Measurements from ENCODE around the gene DMBT1.

Gene DMBT1

DNA sequence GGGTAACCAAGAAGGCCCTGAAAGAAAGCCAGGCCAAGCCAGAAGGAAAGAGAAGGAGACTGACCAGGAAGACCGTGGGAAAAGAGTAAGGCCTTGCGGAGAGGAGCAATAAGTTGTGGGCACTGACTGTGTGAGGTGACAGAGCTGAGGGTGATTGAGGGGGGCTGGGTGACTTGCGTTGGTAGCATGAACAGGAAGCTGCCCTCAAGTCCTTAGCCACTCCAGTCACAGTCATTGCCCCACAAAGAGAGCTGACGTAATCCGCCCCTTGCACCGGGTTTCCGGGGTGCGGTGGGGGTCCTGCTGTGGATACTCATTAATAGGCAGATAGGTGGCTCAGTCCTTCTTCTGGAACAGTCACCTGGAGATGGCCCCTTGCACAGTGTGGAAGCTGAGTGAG, 16.1 kb upstream of the DMBT1 start:
- H3K27ac ChIP-seq, result peak overlapping the region in 3 of 21 experiments; percentile 8 to 63 (median 20)
- no peak overlapping the region for H3K4me3 ChIP-seq

DNA sequence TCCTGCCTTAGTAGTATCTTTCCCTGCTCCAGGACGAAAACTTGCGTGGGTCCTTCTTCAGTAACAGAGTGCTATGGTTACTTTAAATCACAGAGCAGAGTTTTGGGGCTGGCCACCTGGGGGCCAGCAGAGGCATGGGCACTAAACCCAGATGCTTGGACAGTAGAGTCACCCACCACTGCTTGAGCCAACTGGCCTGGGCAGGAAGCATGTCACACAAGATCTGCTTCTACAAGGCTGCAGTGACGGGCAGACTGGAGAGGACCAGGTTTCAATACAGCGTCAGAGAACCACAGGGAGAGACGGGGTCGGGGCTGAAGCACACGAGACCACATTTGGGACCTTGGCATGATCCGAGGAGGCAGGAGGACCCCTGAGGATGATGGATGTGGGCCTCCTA, 14.3 kb upstream of the DMBT1 start:
- Histone ChIP-seq H3K4me3 (no peak overlapping the region), H3K27ac (no peak overlapping the region)

DNA sequence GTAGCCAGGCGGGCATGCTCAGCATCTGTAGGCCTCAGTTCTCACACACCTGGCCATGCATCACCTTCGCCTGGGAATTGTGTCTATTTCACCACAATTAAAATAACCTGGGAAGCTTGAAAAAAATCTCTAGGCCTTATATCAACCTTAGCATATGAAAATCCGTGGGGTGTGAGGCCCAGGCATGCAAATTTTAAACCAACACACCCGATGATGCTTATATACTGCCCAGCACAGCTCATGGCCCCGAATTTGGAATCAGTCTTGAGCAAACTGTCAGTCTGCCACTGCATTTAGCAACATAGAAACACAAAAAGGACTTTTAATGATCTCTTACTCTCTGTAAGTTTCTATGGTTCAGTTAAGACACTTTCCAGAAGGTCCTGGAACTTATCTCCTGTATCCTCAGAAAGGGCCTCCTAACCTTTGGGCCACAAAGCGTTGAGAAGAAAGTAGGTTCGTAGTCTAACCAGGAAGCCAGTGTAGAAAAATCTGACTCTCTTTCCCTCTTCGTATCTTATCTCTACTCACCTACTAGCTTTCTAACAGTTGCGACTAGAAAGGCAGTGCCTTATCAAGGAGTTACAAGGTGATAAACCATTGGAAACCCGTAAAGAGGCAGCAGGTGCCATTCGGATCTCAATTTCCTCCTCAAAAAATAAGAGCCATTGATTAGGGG, 12.0 kb upstream of the DMBT1 start:
- no peak overlapping the region for H3K4me3 ChIP-seq
- H3K27ac ChIP-seq, result no peak overlapping the region

DNA sequence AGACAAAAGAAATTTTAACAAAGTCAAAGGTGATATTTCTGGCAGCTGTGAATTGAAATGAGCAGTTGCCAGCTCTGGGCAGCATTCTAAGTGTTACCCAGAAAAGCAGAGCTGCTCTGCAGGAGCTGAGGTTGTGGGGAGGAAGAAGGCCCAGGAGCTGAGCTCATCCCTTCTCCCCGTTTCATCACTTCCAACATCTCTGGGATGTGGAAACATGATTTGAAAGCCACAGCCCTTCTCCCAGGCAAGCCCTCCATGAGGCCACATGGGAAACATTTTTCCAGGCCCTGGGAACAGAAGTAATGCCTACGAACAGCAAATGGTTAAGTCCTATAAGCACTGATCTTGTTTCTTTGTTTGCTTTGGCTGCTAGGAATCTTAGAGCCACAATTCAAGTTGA, 10.9 kb upstream of the DMBT1 start:
- Histone ChIP-seq H3K27ac (no peak overlapping the region), H3K4me3 (no peak overlapping the region)

DNA sequence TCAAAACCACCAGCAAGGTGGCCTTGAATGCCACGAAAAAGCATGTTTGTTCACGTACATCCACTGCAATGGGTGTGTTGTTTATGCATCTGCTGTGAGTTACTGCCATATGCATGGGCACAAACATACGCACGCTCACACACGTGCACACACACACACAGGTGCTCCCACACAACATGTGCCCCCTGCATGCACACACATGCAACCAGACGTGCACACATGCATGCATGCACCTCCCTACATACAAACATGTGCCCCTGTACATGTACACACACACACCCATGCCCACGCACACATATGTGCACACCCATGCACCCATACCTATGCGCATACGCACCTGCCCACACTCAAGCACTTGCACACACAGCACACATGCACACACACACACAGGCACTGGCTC, 10.1 kb upstream of the DMBT1 start:
- Histone ChIP-seq H3K4me3 (no peak overlapping the region), H3K27ac (no peak overlapping the region)

DNA sequence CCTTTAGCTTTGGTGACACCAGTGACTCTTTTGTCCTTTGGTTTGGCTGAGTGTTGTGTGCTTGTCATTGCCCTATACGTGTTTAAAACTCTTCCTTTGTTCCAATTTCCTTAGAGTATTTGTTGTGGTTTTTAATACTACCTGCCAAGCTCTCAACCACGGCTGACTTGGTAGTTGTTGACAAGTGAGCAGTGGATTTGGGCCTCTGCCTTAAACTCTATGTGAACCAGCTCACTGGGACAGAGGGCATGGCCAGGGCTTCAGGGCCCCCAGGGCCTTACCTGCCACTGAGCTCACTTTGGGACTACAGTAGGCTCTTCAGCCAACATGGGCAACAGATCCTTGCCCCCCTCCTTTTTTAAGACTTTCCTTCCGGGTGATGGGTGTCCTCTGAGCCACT, 9.6 kb upstream of the DMBT1 start:
- no peak overlapping the region for H3K4me3 ChIP-seq
- H3K27ac ChIP-seq, result no peak overlapping the region

DNA sequence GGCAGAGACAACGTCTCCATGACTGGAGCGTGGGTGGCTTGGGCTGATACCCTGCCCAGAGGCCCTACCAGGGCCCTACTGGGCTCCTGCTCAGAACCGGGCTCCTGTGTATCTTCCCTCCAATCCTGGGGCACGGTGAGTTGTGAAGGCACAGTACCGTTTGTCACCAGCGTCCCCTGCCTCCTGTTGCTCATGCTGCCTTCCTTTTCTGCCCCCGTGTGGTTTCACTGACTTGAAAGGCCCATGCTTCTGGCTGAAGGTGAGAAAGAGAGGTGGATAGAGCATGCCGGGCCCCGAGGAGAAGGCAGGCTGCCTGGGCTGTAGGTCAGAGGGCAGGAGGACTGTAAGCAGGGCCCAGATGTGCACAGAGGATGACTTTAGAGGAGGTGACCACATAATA, 9.1 kb upstream of the DMBT1 start:
- Histone ChIP-seq H3K4me3 (no peak overlapping the region), H3K27ac (no peak overlapping the region)

DNA sequence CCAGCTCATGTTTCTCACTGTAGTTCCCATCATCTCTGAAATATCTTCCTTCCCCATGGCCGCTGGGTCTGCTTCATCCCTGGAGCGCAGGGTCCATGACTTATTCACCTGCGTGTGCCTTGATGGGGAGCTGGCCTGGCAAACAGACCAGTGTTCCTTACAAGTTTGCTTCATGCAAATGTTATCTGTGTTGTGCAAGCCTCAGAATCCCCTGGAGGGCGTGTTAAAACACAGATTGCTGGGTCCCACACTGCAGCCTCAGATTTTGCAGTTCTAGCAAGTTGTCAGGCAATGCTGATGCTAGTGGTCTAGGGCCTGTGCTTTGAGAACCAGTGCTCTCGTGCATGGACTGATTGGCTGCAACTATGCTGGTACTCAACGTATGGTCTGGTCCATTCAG, 7.2 kb upstream of the DMBT1 start:
- no peak overlapping the region for H3K27ac ChIP-seq
- H3K4me3 ChIP-seq, result no peak overlapping the region

DNA sequence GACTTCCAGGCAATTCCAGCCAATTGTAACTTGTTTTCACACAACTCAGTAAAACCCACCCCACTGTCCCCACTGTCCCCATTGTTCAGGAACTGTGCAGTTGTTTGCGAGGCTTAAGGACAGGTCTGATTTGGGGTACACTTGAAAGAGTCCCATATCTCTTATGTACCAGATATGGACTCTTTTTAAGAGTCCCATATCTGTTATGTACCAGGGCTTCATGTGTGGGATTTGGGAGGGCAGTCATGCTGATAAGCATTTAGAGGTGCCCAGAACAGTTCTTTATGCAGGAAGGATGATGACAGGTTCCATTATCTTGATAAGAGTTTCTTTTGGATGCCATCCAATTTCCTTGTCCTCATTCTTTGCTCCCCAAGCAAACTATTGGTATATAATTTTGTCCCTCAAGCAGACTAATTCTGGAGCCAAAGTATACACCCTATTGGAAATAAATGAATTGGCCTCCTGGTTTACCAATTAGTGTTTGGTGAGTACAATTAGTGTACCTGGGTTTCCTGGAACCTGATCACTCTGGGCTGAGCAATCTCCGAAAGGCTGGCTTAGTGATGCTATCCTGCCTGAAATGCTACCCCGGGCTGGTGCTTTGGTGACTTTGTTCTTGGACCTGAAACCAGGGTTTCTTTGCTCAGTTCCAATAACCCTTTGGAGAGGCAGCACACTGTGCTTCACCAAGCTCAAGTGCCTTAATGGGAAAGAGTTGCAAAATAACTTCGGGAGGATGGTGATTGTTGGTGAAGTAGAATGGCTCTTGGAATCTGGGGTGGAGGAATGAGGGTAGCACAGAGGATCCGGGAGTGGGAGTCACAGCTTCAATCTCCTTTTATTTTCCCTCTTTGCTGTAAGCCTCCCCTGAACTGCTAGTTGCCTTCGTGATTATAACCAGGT, 6.2 kb upstream of the DMBT1 start:
- Histone ChIP-seq H3K27ac (no peak overlapping the region), H3K4me3 (no peak overlapping the region)

DNA sequence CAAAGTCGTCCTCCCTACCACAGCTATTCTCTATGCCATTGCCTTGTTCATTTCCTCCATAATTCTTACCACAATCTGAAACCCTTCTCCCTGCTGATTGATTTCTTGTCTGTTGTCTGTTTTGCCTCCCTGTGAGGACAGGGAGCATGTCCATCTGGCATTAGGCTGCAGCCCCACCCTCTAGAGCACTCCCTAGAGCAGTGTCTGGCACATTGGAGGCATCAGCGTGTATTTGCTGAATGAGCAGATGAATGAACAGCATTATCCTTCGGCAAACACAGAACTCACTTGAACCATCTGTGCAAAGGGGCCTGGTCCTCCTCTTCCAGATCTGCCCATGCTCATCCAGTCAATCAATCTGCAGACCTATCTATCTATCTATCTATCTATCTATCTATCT, 5.1 kb upstream of the DMBT1 start:
- no peak overlapping the region for H3K4me3 ChIP-seq
- no peak overlapping the region for H3K27ac ChIP-seq

DNA sequence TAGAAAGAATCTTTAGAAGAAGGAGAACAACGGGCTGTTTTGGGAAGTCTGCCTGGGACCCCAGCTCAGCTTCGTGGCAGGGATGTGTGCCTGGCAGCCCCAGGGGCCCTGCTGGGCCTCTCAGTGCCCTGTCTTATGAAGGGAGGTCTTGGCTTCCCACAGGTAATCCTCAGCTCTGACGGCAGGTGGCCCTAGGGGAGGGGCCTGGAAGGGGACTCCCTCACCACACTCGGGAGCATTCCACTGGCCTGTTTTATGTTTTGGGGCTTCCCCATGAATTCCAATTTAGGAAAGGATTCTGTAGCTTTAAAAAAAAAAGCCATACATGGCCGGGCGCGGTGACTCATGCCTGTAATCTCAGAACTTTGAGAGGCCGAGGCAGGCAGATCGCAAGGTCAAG, 3.0 kb upstream of the DMBT1 start:
- Histone ChIP-seq H3K4me3 (no peak overlapping the region), H3K27ac (no peak overlapping the region)

DNA sequence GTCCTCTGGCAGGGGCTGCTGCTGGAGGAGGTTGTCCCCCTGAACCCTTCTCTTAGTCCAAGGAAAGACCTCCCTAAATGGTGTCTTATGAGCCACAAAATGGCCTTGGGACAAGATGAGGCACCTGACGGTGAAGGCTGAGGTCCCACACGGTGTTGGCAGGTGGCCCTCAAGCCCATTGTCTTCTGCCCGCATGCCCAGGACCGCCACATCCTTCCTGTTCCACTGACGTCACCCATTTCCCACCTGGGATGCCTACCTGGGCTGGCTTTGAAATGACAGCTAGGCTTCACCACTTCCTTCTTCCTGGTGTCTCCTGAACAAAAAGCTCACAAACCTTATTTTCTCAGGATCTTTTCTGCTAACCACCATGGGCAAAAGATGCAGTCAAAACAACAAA, 2.1 kb upstream of the DMBT1 start:
- H3K27ac ChIP-seq, result no peak overlapping the region

DNA sequence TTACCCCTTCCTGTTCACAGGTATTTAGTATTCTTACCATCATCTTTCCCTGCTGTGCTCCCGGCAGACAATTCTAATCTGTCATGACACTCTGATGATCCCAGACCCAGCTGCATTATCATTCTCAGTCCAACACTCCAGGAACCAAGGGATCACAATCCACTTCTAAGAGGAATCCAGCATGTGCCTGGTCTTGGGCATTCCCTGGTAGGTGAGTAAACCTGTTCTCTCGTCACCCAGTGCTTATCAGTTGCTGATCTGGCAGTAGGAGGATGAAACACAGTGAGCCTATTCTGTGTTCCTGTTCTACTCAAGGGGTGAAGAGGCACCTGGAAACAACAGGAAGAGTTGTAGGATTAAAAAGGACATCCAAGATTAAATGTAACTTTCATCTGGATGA, 1.3 kb upstream of the DMBT1 start:
- Histone ChIP-seq H3K4me3 (no peak overlapping the region), H3K27ac (no peak overlapping the region)

More for the DNA sequence above, 2.1 kb upstream of the DMBT1 start:
- no peak overlapping the region for H3K4me3 ChIP-seq

DNA sequence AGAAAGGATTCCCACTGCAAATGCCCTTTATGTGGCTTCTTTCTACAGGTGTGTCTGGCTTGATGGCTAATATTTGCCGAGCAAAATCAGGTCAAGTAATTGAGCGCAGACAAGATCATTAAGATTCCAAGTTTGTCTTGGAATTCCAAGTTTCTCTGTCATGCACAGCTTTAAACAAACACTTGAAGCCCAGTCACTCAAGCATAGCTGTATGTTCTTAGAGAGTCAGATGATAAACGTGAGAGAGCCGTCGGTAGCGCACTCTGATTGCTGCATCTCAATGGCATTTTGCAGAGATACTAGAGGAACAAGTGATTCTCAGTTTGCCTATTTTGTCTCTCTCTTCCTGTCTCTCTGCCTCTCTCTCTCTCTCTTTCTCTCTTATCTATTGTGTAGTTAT, 658 bp downstream of the DMBT1 start:
- no peak overlapping the region for H3K4me3 ChIP-seq
- H3K27ac ChIP-seq, result no peak overlapping the region

DNA sequence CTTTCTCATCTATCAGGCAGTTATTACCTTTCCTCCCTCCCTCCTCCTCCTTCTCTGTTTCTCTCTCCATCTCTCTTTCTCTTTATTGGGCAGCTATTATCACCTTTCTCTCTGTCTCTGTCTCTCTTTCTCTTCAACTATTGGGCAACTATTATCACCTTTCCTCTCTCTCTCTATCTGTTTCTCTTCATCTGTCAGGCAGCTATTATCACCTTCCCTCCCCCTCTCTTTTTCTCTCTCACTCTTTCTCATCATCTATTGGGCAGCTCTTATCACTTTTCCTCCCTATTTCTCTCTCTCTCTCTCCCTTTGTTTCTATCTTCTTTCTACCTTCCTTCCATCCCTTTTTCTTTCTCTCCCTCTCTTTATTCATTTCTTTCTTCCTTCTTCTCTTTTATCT, 1.2 kb downstream of the DMBT1 start:
- Histone ChIP-seq H3K4me3 (no peak overlapping the region), H3K27ac (no peak overlapping the region)

DNA sequence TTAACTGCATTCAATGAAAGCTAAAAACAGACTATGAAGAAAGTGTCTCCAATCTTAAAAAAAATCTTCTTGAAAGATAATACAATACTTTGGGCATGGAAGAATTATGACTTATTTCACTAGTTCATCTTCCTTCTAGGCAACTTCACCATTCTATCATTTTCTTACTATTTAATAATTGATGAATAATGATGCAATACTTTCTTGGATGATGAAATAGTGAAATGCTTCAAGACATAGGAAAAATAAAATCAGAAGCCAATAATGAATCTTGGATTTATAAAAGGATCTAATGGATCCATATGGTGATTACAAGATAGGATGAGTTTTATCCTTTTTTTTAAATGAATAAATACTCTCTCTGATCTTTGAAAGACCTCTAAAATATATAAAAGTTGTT, 4.4 kb downstream of the DMBT1 start:
- Histone ChIP-seq H3K4me3 (no peak overlapping the region), H3K27ac (no peak overlapping the region)

DNA sequence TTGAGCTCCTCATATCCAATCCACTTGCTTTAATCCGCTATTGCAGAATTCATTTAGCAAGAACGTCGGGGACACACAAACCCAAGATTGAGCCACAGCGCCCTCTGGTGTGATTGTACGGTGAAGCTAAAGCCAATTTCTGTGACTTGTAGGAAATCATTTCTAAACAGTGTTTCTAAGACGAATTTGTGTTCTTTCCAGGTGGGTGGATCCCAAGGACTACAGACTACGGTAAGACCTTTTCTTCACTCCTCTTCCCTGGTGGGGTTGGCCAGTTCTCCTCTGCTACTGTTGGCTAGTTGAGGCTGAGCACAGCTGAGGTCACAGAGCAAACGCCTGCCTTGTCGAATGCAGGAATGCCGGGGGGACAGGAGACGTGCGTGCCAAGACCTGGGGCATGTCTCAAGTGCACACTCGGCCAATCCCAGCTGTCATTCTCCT, 5.2 kb downstream of the DMBT1 start:
- H3K4me3 ChIP-seq, result peak overlapping the region in 1 of 7 experiments; percentile 9

DNA sequence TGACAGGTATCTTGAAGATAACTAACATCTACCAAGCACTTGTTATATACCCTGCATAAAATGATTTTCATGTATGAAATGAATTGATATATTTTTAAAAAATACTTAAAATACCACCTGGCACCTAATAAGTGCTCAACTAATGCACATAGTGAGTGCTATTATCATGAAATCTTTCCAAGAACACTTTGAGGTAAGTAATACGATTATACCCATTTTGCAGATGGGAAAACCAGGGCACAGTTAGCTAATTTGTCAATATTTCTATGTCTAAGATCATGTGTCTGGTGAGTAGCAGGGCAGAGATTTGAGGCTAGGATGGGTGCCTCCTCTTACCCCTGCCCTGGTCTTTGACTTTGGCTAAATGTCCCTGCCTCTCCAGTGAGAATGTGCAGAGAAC, 6.1 kb downstream of the DMBT1 start:
- no peak overlapping the region for H3K27ac ChIP-seq
- no peak overlapping the region for H3K4me3 ChIP-seq

More for the DNA sequence above, 5.2 kb downstream of the DMBT1 start:
- H3K27ac ChIP-seq, result no peak overlapping the region

DNA sequence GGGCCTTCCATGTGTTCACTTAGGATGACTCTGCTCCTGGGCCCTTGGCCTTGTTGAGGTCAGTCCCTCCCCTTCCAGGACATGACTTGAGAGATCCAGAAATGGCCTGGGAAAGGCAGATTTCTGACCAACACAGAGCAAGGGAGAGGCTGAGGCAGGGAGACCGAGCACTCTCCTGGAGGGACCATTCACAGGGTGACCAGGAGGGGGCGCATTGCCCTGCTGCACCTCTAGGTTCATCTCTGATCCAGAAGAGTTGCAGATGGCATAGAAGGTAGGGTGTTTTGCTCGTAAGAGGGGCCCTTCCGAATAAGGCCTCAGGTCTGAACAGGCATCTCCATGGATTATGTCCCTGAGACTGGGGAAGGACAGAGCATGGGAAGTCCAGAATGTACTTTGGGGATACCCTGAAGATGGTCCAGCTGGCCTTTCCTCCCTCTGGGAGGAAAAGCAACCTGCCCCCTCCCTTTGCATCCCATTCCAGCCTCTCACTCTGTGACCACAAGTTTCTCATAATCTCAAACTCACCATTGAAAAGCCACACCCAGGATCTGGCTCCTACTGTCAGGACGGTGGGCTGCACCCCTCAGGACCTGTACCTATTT, 6.6 kb downstream of the DMBT1 start:
- H3K4me3 ChIP-seq, result no peak overlapping the region
- no peak overlapping the region for H3K27ac ChIP-seq

DNA sequence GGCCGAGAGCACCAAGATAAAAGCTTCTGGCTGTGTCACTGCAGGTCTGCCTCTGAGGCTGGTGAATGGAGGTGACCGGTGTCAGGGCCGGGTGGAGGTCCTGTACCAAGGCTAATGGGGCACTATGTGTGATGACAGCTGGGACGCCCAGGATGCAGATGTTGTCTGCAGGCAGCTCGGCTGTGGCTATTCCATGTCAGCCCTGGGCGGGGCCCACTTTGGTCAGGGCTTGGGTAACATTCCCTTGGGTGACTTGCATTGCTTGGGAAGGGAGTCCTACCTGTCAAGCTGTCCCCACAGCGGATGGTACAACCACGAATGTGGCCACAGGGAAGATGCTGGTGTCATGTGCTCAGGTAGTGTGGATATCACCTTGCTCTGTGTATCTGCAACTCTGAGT, 8.0 kb downstream of the DMBT1 start:
- Histone ChIP-seq H3K4me3 (no peak overlapping the region), H3K27ac (no peak overlapping the region)

DNA sequence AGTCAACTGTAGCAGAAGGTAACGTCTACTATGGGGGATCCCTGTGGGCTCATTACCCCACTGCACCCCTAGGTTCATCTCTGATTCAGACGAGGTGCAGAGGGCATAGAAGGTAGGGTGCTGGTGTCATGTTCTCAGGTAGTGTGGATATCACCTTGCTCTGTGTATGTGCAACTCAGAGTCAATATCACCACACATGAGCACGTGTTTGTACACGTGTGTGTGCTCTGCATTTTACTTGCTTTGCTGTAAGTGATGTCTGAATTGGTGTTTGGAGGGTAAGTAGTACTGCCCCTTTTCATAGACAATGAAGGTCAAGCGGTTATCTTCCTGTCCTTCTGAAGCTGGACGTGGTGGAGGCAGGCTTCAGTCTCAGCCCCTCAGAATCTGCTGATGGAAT, 10.4 kb downstream of the DMBT1 start:
- Histone ChIP-seq H3K27ac (no peak overlapping the region), H3K4me3 (no peak overlapping the region)

All from skin epidermis (tissue), 12 donors.